Gastroesophageal sphincter (tissue), 4 donors: ENCODE results near the gene GALT. TPM values are rescaled to one million over a fixed set of nuclear protein-coding genes. Genes with fewer than 3 reads are reported as not detected.

ENCODE experiments used
- ATAC-seq: fragments of 150-250 bp; one replicate; pipeline ENCODE4 v1.9.1; 2016; ENCODE audit warnings: mild to moderate bottlenecking, moderate library complexity
- H3K27ac ChIP-seq, 4 donors: fragments of 200-600 bp; sonication (generic) in 3 of 4; 1 replicate in 3 of 4; 2 replicates in 1 of 4; pipeline ENCODE4 v1.5.1; 2016 to 2019
- H3K27me3 ChIP-seq: fragments of 200-600 bp; sonication (generic); one replicate; pipeline ENCODE4 v1.5.1; 2019
- H3K36me3 ChIP-seq, 2 donors: fragments of 200-600 bp; sonication (generic); one replicate each; pipeline ENCODE4 v1.5.1; 2019; ENCODE audit warnings: control low read depth in 1 of 2
- H3K4me1 ChIP-seq, 3 donors: fragments of 200-600 bp; sonication (generic); 1 replicate in 2 of 3; 2 replicates in 1 of 3; pipeline ENCODE4 v1.5.1; 2016 to 2019; ENCODE audit warnings: control low read depth in 2 of 3
- H3K4me3 ChIP-seq, 2 donors: fragments of 200-600 bp; sonication (generic); one replicate each; pipeline ENCODE4 v1.5.1; 2019; ENCODE audit warnings: mild to moderate bottlenecking in 1 of 2, moderate library complexity in 1 of 2
- H3K9me3 ChIP-seq, 3 donors: fragments of 200-600 bp; sonication (generic); one replicate each; pipeline ENCODE4 v1.5.1; 2017 to 2019; ENCODE audit warnings: control low read depth in 2 of 3
- CTCF ChIP-seq, 4 experiments: fragments of 200-600 bp in 2 of 4; fragments of 450-650 bp in 2 of 4; sonication (generic) in 1 of 4; IDR thresholded peaks; one replicate each; pipeline ENCODE4 v1.5.1; 2017 to 2019; ENCODE audit warnings: antibody characterized with exemption in 4 of 4, mild to moderate bottlenecking in 2 of 4, moderate library complexity in 2 of 4
- EP300 ChIP-seq: sonication (generic); formaldehyde crosslinking; IDR thresholded peaks from one replicate; pipeline ENCODE4 v1.6.1; 2017; ENCODE audit warnings: antibody characterized with exemption, mild to moderate bottlenecking
- POLR2A ChIP-seq, 2 donors: fragments of 450-650 bp; IDR thresholded peaks; one replicate each; pipeline ENCODE4 v1.6.1; 2017; ENCODE audit warnings: antibody characterized with exemption in 2 of 2, mild to moderate bottlenecking in 2 of 2, moderate library complexity in 1 of 2
- POLR2AphosphoS5 ChIP-seq: sonication (generic); formaldehyde crosslinking; IDR thresholded peaks from one replicate; pipeline ENCODE4 v1.6.1; 2017; ENCODE audit warnings: antibody characterized with exemption
- WGBS, 2 donors: methylation state at CpG; one replicate each; pipeline ENCODE4 v1.1.5; 2018; ENCODE audit warnings: low coverage in 1 of 2; 5-methylcytosine and 5-hydroxymethylcytosine counted together
- total RNA-seq, 4 donors: library from RNA; depleted of rRNA; stranded (reverse); fragments of >200 nt; gene quantifications; one replicate each; pipeline ENCODE4 v1.1.0, GENCODE V29; 2016

The GALT gene
- total RNA-seq, 4 donors from 2014 or later, result 19.1 to 51.4 (median 25.7) TPM

DNA sequence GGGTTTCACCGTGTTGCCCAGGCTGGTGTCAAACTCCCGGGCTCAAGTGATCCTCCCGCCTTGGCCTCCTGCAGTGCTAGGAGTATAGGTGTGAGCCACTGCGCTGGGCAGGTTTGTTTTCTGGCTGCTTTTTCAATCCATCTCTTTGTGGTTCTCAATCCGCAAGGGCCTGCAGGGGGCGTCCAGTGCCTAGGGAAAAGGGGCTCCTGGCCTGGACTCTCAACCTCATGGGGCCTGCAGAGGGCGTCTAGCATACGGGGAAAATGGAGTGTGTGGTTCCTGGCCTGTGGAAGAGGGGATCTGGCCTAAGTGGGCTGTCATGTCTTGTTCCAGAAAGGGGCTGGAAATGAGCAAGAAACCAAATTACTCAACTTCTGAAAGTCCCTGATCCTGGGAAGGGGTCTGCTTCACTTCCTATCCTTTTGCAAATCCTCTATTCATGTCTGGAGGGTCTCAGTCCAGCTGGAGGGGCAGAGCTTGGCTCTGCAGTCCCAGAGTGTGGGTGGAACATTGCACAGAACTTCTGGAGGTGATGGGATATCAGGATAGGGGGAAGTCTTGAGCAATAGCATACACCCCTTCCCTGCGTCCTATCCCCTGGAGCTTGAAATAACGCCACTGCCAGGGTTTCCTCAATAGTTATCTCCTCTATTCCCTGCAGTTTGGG is 28.7 kb downstream of the GALT start:
- Histone ChIP-seq H3K36me3 (peaks cover 0 to 10% of the 10 kb centered on the region in 2 donors), H3K9me3 (no peaks in the 10 kb centered on the region), H3K4me1 (no peaks in the 10 kb centered on the region), H3K4me3 (no peak overlapping the region), H3K27ac (no peak overlapping the region), H3K27me3 (no peaks in the 10 kb centered on the region)
- WGBS, 2 donors, result 30 to 64% methylated on average over 2 to 3 of the region's 10 CpGs
- peak; percentile 50 for ATAC-seq
- no peak for TF ChIP-seq POLR2AphosphoS5
- no peak for TF ChIP-seq POLR2A (IDR thresholded peaks at IDR 0.05)
- no peak for TF ChIP-seq EP300
- TF ChIP-seq CTCF (IDR thresholded peaks at IDR 0.05), result peak in 3 of 4 experiments; percentile 23 to 45 (median 39)

GRCh38 chr9:34675869-34676268 is 29.4 kb downstream of the GALT start:
- 88 to 100% methylated on average over 1 to 2 of the region's 2 CpGs for WGBS, 2 donors
- ATAC-seq, result no peak
- Histone ChIP-seq H3K27me3 (no peaks in the 10 kb centered on the region), H3K4me3 (no peak overlapping the region), H3K4me1 (no peaks in the 10 kb centered on the region), H3K36me3 (peaks cover 0 to 8% of the 10 kb centered on the region in 2 donors), H3K27ac (no peak overlapping the region), H3K9me3 (no peaks in the 10 kb centered on the region)
- no peak for TF ChIP-seq POLR2AphosphoS5
- no peak for TF ChIP-seq EP300
- TF ChIP-seq CTCF (IDR thresholded peaks at IDR 0.05), result no peak
- TF ChIP-seq POLR2A (IDR thresholded peaks at IDR 0.05), result no peak

DNA sequence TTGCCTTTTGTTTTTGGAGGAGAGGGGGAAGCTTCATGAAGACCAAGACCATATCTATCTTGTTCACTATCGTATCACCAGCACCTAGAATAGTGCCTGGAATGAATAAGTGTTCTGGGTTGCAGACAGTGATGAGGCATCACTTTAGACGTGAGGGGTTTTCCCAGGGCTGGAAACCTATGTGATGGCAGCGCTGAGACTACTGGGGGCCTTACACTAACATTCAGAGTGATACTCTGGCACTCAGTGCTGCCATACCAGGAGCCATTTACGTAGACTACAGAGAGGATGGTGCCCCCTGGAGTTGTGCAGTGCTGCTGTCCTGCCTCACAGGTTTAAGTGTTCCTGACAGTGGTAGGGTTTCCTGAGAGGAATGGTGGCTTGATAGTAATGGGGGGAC is 37.7 kb downstream of the GALT start:
- H3K27me3 ChIP-seq, result no peaks in the 10 kb centered on the region
- H3K4me3 ChIP-seq, result no peak overlapping the region
- peaks cover 0 to 13% (median 0%) of the 10 kb centered on the region in 3 donors for H3K4me1 ChIP-seq
- H3K27ac ChIP-seq, result no peak overlapping the region
- no peak for ATAC-seq
- peaks cover 0 to 40% of the 10 kb centered on the region in 2 donors for H3K36me3 ChIP-seq
- no peaks in the 10 kb centered on the region for H3K9me3 ChIP-seq
- 76 to 100% methylated on average over 1 to 4 of the region's 4 CpGs for WGBS, 2 donors
- no peak for TF ChIP-seq POLR2AphosphoS5
- TF ChIP-seq CTCF (IDR thresholded peaks at IDR 0.05), result no peak
- no peak for TF ChIP-seq EP300
- no peak for TF ChIP-seq POLR2A (IDR thresholded peaks at IDR 0.05)

DNA sequence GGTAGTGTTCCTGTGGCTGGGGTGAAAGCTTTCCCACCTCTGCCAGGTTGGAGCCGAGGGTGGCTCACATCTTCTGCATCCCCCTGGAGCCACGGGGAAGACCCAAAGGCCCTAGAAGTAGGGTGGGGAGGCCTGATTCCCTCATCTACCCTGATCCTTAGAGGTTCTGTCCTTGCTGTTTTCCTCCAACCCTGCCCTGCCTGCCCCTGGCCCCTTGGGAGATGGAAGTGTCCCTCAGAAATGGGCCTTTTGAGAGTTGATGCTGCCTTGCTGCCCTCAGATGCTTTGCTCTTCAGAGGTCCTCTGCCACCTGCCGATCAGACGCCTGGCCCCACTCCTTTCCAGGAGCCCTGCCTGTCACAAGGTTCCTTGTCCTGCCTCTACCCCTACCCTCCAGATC is 38.3 kb downstream of the GALT start:
- peaks cover 0 to 40% of the 10 kb centered on the region in 2 donors for H3K36me3 ChIP-seq
- ATAC-seq, result no peak
- H3K9me3 ChIP-seq, result no peaks in the 10 kb centered on the region
- peaks cover 0 to 13% (median 0%) of the 10 kb centered on the region in 3 donors for H3K4me1 ChIP-seq
- WGBS, 2 donors, result 95 to 100% methylated on average over 3 to 4 of the region's 4 CpGs
- no peaks in the 10 kb centered on the region for H3K27me3 ChIP-seq
- TF ChIP-seq CTCF (IDR thresholded peaks at IDR 0.05), result no peak
- no peak for TF ChIP-seq POLR2AphosphoS5
- TF ChIP-seq EP300, result no peak
- no peak for TF ChIP-seq POLR2A (IDR thresholded peaks at IDR 0.05)
- no peak overlapping the region for H3K4me3 ChIP-seq
- no peak overlapping the region for H3K27ac ChIP-seq

- H3K4me1 ChIP-seq, result peaks cover 0 to 13% (median 0%) of the 10 kb centered on the region in 3 donors
- H3K9me3 ChIP-seq, result no peaks in the 10 kb centered on the region
- WGBS, 2 donors, result 83 to 90% methylated on average over 3 to 4 of the region's 4 CpGs
- peaks cover 0 to 40% of the 10 kb centered on the region in 2 donors for H3K36me3 ChIP-seq
- H3K27me3 ChIP-seq, result no peaks in the 10 kb centered on the region
- ATAC-seq, result no peak
- H3K27ac ChIP-seq, result no peak overlapping the region
- no peak overlapping the region for H3K4me3 ChIP-seq
- no peak for TF ChIP-seq POLR2AphosphoS5
- no peak for TF ChIP-seq EP300
- no peak for TF ChIP-seq CTCF (IDR thresholded peaks at IDR 0.05)
- no peak for TF ChIP-seq POLR2A (IDR thresholded peaks at IDR 0.05)
These were observed 39.1 kb downstream of the GALT start for GRCh38 chr9:34685591-34685990.
